K562 (cell line): Measurements from ENCODE around the gene TBX1.

Experiments used
- CTCF ChIP-seq, 3 experiments: IDR thresholded peaks in 2 of 3; conservative IDR thresholded peaks in 1 of 3; 2 replicates each; pipeline ENCODE4 v1.5.1; 2011 to 2012; ENCODE audit warnings: low read length in 3 of 3, mild to moderate bottlenecking in 3 of 3, control low read depth in 2 of 3, improper control_type of control experiment in 1 of 3, inconsistent platforms in 1 of 3, low read depth in 1 of 3, mixed read lengths in 1 of 3, moderate library complexity in 1 of 3; ENCODE audit not compliant: insufficient read depth in 2 of 3
- FOSL1 ChIP-seq: fragments of 200-800 bp; sonication (Bioruptor generic); conservative IDR thresholded peaks from 2 replicates; pipeline ENCODE4 v1.6.1; 2016; ENCODE audit warnings: missing genetic modification characterization, missing compliant biosample characterization
- PCBP2 ChIP-seq: fragments of 200-400 bp; formaldehyde crosslinking; IDR thresholded peaks from 2 replicates; pipeline ENCODE4 v1.6.1; 2018; ENCODE audit warnings: low read length, low read depth, mild to moderate bottlenecking, moderate library complexity; ENCODE audit not compliant: poor library complexity, severe bottlenecking
- REST ChIP-seq, 2 experiments: fragments of 450-650 bp; formaldehyde crosslinking in 1 of 2; IDR thresholded peaks; 2 replicates each; pipeline versions ENCODE4 v1.4.0 to v1.6.1; 2014 to 2020; ENCODE audit warnings: mild to moderate bottlenecking in 2 of 2, borderline replicate concordance in 1 of 2, low read depth in 1 of 2
- ZBTB26 ChIP-seq: fragments of 450-650 bp; formaldehyde crosslinking; IDR thresholded peaks from 2 replicates; pipeline ENCODE4 v1.4.0; 2022; ENCODE audit warnings: missing genetic modification characterization
- ZBTB8A ChIP-seq: fragments of 450-650 bp; IDR thresholded peaks from 2 replicates; pipeline ENCODE4 v1.6.1; 2018; ENCODE audit warnings: mild to moderate bottlenecking, moderate library complexity; ENCODE audit not compliant: partially characterized antibody
- ZNF589 ChIP-seq: fragments of 200-800 bp; sonication (Bioruptor generic); IDR thresholded peaks from 2 replicates; pipeline ENCODE4 v1.6.1; 2016; ENCODE audit warnings: low read depth, missing genetic modification characterization, missing compliant biosample characterization
- ZNF764 ChIP-seq: fragments of 250-450 bp; sonication (Bioruptor Pico); IDR thresholded peaks from 2 replicates; pipeline ENCODE4 v1.4.0; 2020; ENCODE audit warnings: low read depth, mild to moderate bottlenecking, moderate library complexity
- TF ChIP-seq, protein P1 (sequence below), 3 experiments: fragments of 200-800 bp in 1 of 3; sonication (Bioruptor generic) in 1 of 3; sonication (generic) in 1 of 3; formaldehyde crosslinking in 1 of 3; IDR thresholded peaks; 2 replicates each; pipeline versions ENCODE4 v1.6.1 to v1.8.0; 2016 to 2022; ENCODE audit warnings: mild to moderate bottlenecking in 2 of 3, missing compliant biosample characterization in 2 of 3, missing genetic modification characterization in 2 of 3, missing genetic modification reagents in 1 of 3
- TF ChIP-seq, protein P2 (sequence below): fragments of 250-450 bp; sonication (Bioruptor Pico); IDR thresholded peaks from 2 replicates; pipeline ENCODE4 v1.4.0; 2020

- no peak for TF ChIP-seq FOSL1
- TF ChIP-seq, protein P1, sequence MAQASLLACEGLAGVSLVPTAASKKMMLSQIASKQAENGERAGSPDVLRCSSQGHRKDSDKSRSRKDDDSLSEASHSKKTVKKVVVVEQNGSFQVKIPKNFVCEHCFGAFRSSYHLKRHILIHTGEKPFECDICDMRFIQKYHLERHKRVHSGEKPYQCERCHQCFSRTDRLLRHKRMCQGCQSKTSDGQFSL (CRISPR knock-in tag; IDR thresholded peaks at IDR 0.05) = no peak
- TF ChIP-seq, protein P1 (tag; IDR thresholded peaks at IDR 0.05) = no peak
- TF ChIP-seq CTCF (IDR thresholded peaks at IDR 0.05 in 2 of 3, conservative IDR thresholded peaks at IDR 0.05 in 1 of 3; ENCODE audit: insufficient read depth in 2 of 3, low read depth in 1 of 3, low read length in 3 of 3) = no peak
- no peak for TF ChIP-seq ZBTB8A
- TF ChIP-seq REST (IDR thresholded peaks at IDR 0.05; ENCODE audit: borderline replicate concordance) = no peak
- TF ChIP-seq REST (CRISPR knock-in tag; IDR thresholded peaks at IDR 0.05; ENCODE audit: low read depth) = no peak
- TF ChIP-seq, protein P2, sequence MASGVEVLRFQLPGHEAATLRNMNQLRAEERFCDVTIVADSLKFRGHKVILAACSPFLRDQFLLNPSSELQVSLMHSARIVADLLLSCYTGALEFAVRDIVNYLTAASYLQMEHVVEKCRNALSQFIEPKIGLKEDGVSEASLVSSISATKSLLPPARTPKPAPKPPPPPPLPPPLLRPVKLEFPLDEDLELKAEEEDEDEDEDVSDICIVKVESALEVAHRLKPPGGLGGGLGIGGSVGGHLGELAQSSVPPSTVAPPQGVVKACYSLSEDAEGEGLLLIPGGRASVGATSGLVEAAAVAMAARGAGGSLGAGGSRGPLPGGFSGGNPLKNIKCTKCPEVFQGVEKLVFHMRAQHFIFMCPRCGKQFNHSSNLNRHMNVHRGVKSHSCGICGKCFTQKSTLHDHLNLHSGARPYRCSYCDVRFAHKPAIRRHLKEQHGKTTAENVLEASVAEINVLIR (CRISPR knock-in tag) = no peak
- no peak for TF ChIP-seq PCBP2
- no peak for TF ChIP-seq ZNF764 (CRISPR knock-in tag)
- TF ChIP-seq ZNF589 (CRISPR knock-in tag) = no peak
- no peak for TF ChIP-seq ZBTB26 (CRISPR knock-in tag)
These were observed 45.2 kb upstream of the TBX1 start for GRCh38 chr22:19715188-19715930.
